SK-N-SH (cell line): ENCODE results near the gene OTUD7B. TPM values are rescaled to one million over a fixed set of nuclear protein-coding genes. Genes with fewer than 3 reads are reported as not detected.

Source experiments
- CTCF ChIA-PET: fragments of 300-600, 350-600 bp; formaldehyde crosslinking; extraction: SDS; loops from one replicate; lab custom pipeline; 2021; lab: Yijun Ruan, JAX
- POLR2A ChIA-PET: fragments of 350-600 bp; sonication (Branson Sonifier 250); formaldehyde crosslinking; extraction: SDS; loops from one replicate; lab custom pipeline; 2020; ENCODE audit warnings: antibody characterized with exemption, inconsistent platforms; lab: Yijun Ruan, JAX
- DNase-seq: peaks from one replicate; pipeline ENCODE4 v3.0.0; 2012
- H2AFZ ChIP-seq: fragments of 200-600 bp; sonication (generic); 2 replicates; pipeline ENCODE4 v1.8.1; 2016; ENCODE audit warnings: antibody characterized with exemption, mild to moderate bottlenecking, low read depth
- H3F3A ChIP-seq: fragments of 200-600 bp; sonication (generic); replicated peaks from 2 replicates; pipeline ENCODE3; 2016; ENCODE audit warnings: antibody characterized with exemption, mild to moderate bottlenecking; ENCODE audit not compliant: insufficient read depth
- H3K27ac ChIP-seq, 2 experiments: fragments of 200-500 bp in 1 of 2; fragments of 200-600 bp in 1 of 2; sonication (Bioruptor generic) in 1 of 2; sonication (generic), shearing (Covaris generic) in 1 of 2; 2 replicates each; pipeline versions ENCODE4 v1.5.1 to v1.6.1; 2014 to 2016; ENCODE audit warnings: low read depth in 2 of 2, inconsistent platforms in 1 of 2, low read length in 1 of 2, mild to moderate bottlenecking in 1 of 2, mixed read lengths in 1 of 2
- H3K27me3 ChIP-seq: fragments of 200-600 bp; sonication (generic), shearing (Covaris generic); 2 replicates; pipeline ENCODE4 v1.6.1; 2016; ENCODE audit warnings: mixed run types; ENCODE audit not compliant: insufficient read depth
- H3K36me3 ChIP-seq, 2 experiments: fragments of 200-500 bp in 1 of 2; fragments of 200-600 bp in 1 of 2; sonication (Bioruptor generic) in 1 of 2; sonication (generic) in 1 of 2; replicated peaks in 1 of 2; 2 replicates each; pipeline versions ENCODE3 to v1.5.1; 2014 to 2016; ENCODE audit warnings: low read length in 1 of 2, mild to moderate bottlenecking in 1 of 2; ENCODE audit not compliant: insufficient read depth in 2 of 2, control insufficient read depth in 1 of 2
- H3K4me1 ChIP-seq, 2 experiments: fragments of 200-500 bp in 1 of 2; fragments of 200-600 bp in 1 of 2; sonication (Bioruptor generic) in 1 of 2; sonication (generic), shearing (Covaris generic) in 1 of 2; 2 replicates each; pipeline versions ENCODE4 v1.5.1 to v1.6.1; 2014 to 2016; ENCODE audit warnings: low read depth in 1 of 2, low read length in 1 of 2, mixed run types in 1 of 2; ENCODE audit not compliant: insufficient read depth in 2 of 2, control insufficient read depth in 1 of 2
- H3K4me2 ChIP-seq: fragments of 200-600 bp; sonication (generic), shearing (Covaris generic); 2 replicates; pipeline ENCODE4 v1.6.1; 2017; ENCODE audit warnings: mixed run types
- H3K4me3 ChIP-seq, 2 experiments: fragments of 200-500 bp in 1 of 2; fragments of 200-600 bp in 1 of 2; sonication (Bioruptor generic) in 1 of 2; sonication (generic), shearing (Covaris generic) in 1 of 2; 2 replicates each; pipeline versions ENCODE4 v1.5.1 to v1.8.1; 2014 to 2016; ENCODE audit warnings: low read depth in 2 of 2, inconsistent platforms in 1 of 2, low read length in 1 of 2, mild to moderate bottlenecking in 1 of 2, mixed read lengths in 1 of 2, moderate library complexity in 1 of 2
- H3K79me2 ChIP-seq: fragments of 200-600 bp; sonication (generic); 2 replicates; pipeline ENCODE4 v1.8.1; 2017; ENCODE audit warnings: mild to moderate bottlenecking; ENCODE audit not compliant: insufficient read depth
- H3K9ac ChIP-seq: fragments of 200-600 bp; sonication (generic); 2 replicates; pipeline ENCODE4 v1.6.1; 2017; ENCODE audit warnings: mixed run types
- H3K9me2 ChIP-seq: fragments of 200-600 bp; sonication (generic); 2 replicates; pipeline ENCODE4 v1.6.1; 2017; ENCODE audit warnings: mixed run types
- H3K9me3 ChIP-seq: fragments of 200-600 bp; sonication (generic); 2 replicates; pipeline ENCODE4 v1.6.1; 2017; ENCODE audit warnings: mixed run types, mild to moderate bottlenecking, moderate library complexity
- H4K20me1 ChIP-seq: fragments of 200-600 bp; sonication (generic); 2 replicates; pipeline ENCODE4 v1.6.1; 2017; ENCODE audit warnings: mild to moderate bottlenecking, mixed run types; ENCODE audit not compliant: insufficient read depth
- CHD2 ChIP-seq: fragments of 150-350 bp; IDR thresholded peaks from 2 replicates; pipeline ENCODE4 v1.6.1; 2018; ENCODE audit warnings: low read length; ENCODE audit not compliant: partially characterized antibody
- CTCF ChIP-seq: fragments of 200-600 bp; sonication (generic); IDR thresholded peaks from 2 replicates; pipeline ENCODE4 v1.6.1; 2017; ENCODE audit warnings: antibody characterized with exemption, mild to moderate bottlenecking, moderate library complexity
- ELF1 ChIP-seq: IDR thresholded peaks from 2 replicates; pipeline ENCODE4 v1.4.0; 2012
- JUND ChIP-seq: IDR thresholded peaks from 2 replicates; pipeline ENCODE4 v1.4.0; 2012
- NFIC ChIP-seq: IDR thresholded peaks from 2 replicates; pipeline ENCODE4 v1.4.0; 2012; ENCODE audit warnings: borderline replicate concordance
- NRF1 ChIP-seq: IDR thresholded peaks from 2 replicates; pipeline ENCODE4 v1.6.1; 2012; ENCODE audit warnings: low read depth, mild to moderate bottlenecking, low read length
- PBX3 ChIP-seq: IDR thresholded peaks from 2 replicates; pipeline ENCODE4; 2012
- RCOR1 ChIP-seq: fragments of 150-350 bp; IDR thresholded peaks from 2 replicates; pipeline ENCODE4 v1.6.1; 2017; ENCODE audit warnings: antibody characterized with exemption, low read length
- REST ChIP-seq: IDR thresholded peaks from 2 replicates; pipeline ENCODE4 v1.6.1; 2012; ENCODE audit warnings: mild to moderate bottlenecking, low read depth, low read length, moderate library complexity
- SIN3A ChIP-seq: IDR thresholded peaks from 2 replicates; pipeline ENCODE4 v1.6.1; 2012; ENCODE audit warnings: low read depth, mild to moderate bottlenecking, low read length, moderate library complexity, borderline replicate concordance
- SMC3 ChIP-seq: IDR thresholded peaks from 2 replicates; pipeline ENCODE4 v1.6.1; 2012; ENCODE audit warnings: low read depth, low read length, improper control_type of control experiment
- TAF1 ChIP-seq: IDR thresholded peaks from 2 replicates; pipeline ENCODE4 v1.6.1; 2012; ENCODE audit warnings: low read depth, mild to moderate bottlenecking, low read length, moderate library complexity, borderline replicate concordance
- USF1 ChIP-seq: IDR thresholded peaks from 2 replicates; pipeline ENCODE4 v1.4.0; 2012; ENCODE audit warnings: low read depth, borderline replicate concordance
- WGBS: methylation state at CpG from one replicate; pipeline ENCODE4 v1.1.6; 2017; ENCODE audit warnings: low lambda C conversion rate; 5-methylcytosine and 5-hydroxymethylcytosine counted together
- polyA plus RNA-seq, 3 experiments: library from polyadenylated mRNA; depleted of rRNA; stranded (reverse); fragments of >200 nt; gene quantifications; 2 replicates each; pipeline ENCODE4 v1.2.3, GENCODE V29; 2012

OTUD7B gene
- polyA plus RNA-seq, 1 of the 3 experiments (the other 2 are of a cell fraction) = 4.2 TPM

GRCh38 chr1:149931212-149931790, 79.2 kb downstream of the OTUD7B start:
- ChIA-PET CTCF (interaction anchor here (1.1 kb wide), 1 partner anchor 11 kb away, joined by 3 read pairs; no protein-coding TSS in a partner anchor), POLR2A (no interaction called here)
- DNase-seq = no peak
- no peak overlapping the region for H3K27ac ChIP-seq
- peaks cover 6% of the 10 kb centered on the region for H3F3A ChIP-seq
- 84% methylated on average over 13 of the region's 13 CpGs for WGBS
- peaks cover 11 to 20% of the 10 kb centered on the region in 2 experiments for H3K4me1 ChIP-seq
- H3K27me3 ChIP-seq = no peaks in the 10 kb centered on the region
- no peak for TF ChIP-seq JUND
- TF ChIP-seq RCOR1 = no peak
- TF ChIP-seq REST = no peak
- no peak for TF ChIP-seq SMC3
- no peak for TF ChIP-seq ELF1
- TF ChIP-seq NFIC = no peak
- no peak for TF ChIP-seq CHD2
- no peak for TF ChIP-seq TAF1
- no peak for TF ChIP-seq NRF1
- no peak for TF ChIP-seq CTCF
- TF ChIP-seq PBX3 = no peak
- TF ChIP-seq SIN3A = no peak
- no peak for TF ChIP-seq USF1
- peak overlapping the region; percentile 60 for H2AFZ ChIP-seq
- H3K9me2 ChIP-seq = no peaks in the 10 kb centered on the region
- H3K4me3 ChIP-seq = no peak overlapping the region
- H3K9ac ChIP-seq = no peak overlapping the region
- peaks cover 7% of the 10 kb centered on the region; the same call in 1 of the 2 replicates for H4K20me1 ChIP-seq
- H3K79me2 ChIP-seq = peaks cover 13% of the 10 kb centered on the region
- peaks cover under 1 to 20% of the 10 kb centered on the region in 2 experiments for H3K36me3 ChIP-seq
- H3K9me3 ChIP-seq = no peaks in the 10 kb centered on the region
- H3K4me2 ChIP-seq = no peak overlapping the region
